GM21390 (cell line): Measurements from ENCODE around the gene CTPS2.
"Not testable (repeated sequence)": the region's sequence is repeated elsewhere in the genome, so short reads cannot be mapped to it uniquely, and the experiment has no call there.

Experiments
- ATAC-seq: cut with Tn5 transposase; IDR thresholded peaks from one replicate; pipeline ENCODE4 v1.9.1; 2021; ENCODE audit not compliant: unreplicated experiment

CTPS2 gene

DNA sequence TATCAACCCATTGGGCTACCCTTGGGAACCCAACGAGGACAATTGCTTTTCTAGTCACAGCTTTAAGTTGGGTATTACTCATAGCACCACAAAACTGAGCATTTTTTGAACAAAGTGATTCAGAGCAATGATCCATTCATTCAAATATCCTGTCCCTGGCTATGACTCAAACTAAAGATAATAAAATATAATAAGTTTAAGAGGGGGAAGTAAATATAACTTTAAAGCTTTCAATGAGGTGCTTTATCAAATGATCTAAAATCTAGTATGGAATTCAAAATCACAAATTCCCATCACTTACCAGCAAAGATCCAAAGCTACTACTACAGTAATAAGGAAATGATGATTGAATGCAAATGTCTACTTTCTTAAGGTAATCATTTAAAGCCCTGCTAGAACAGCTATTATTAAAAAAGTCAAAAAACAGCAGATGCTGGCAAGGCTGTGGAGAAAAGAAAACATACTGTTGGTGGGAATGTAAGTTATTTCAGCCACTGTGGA lies 102.3 kb downstream of the CTPS2 start:
- no peak for ATAC-seq

DNA sequence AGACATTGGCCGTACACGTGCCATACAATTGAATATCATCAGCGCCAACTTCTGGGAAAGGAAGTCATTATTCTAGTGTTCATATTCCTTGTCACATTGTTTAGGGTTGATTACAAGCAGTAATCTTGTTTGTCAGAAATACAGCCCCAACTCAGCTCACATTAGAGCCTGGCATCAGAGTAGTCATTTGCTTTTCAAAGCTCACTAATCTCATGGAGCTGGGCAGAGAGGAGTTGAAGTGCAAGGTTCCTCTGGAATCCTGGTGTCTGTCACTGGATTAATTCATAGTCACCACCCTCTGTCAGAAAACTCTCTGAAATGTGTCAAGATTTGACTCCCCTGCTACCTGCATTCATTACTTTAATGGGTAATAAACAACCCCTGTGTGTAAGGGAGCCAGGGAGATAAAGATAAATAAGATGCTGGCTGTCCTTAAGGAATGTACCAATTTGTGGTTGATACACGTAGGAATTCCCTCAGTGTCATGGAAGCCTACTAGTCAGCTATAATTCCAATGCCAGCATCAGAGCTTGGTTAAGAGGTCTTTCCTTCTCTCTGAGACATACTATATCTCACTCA lies 106.2 kb downstream of the CTPS2 start:
- no peak for ATAC-seq

DNA sequence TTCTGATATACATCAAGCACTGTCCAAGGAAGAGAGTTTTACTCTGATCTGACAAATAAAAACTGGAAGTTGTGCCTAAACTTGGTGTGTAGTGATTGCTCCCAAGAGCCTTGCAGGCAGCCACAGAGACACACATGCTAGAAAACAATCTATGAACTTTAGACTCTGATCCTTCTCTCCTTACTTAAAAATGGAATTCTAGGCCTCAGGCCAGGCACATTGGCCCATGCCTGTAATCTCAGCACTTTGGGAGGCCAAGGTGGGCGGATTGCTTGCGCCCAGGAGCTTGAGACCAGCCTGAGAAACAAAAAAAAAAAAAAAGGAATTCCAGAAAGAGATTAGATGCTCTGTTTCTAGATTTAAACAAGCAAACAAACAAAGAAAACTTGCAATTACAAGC lies 108.1 kb downstream of the CTPS2 start:
- no peak for ATAC-seq

DNA sequence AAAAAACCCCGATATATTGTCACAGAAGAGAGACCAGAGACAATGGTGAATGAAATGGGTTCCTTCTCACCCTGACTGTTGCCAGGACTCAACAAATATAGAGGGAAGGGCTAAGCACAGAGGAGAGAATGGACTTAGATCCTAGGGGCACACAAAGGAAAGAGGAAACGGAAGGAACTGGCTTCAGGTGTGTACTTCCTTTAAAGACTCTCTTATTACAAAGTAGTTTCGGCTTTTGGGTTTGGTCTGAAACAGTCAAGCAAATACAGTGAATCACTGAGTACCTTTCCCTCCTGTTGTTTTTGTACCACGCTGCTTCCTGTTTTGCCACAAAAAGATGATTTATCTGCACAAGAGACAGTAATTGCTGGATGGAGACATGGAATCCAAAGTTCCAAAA lies 108.6 kb downstream of the CTPS2 start:
- no peak for ATAC-seq

DNA sequence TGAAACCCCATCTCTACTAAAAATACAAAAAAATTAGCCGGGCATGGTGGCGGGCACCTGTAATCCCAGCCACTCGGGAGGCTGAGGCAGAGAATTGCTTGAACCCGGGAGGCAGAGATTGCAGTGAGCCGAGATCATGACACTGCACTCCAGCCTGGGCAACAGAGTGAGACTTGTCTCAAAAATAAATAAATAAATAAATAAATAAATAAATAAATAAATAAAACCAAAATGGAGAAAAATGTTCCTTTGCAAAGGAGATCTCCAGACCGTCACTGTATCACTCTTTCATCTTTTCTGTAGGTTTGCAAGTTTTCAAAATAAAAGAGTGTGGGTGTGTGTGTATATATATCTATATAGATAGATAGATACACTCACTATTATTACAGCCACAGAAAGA lies 109.2 kb downstream of the CTPS2 start:
- ATAC-seq = not testable (repeated sequence)

DNA sequence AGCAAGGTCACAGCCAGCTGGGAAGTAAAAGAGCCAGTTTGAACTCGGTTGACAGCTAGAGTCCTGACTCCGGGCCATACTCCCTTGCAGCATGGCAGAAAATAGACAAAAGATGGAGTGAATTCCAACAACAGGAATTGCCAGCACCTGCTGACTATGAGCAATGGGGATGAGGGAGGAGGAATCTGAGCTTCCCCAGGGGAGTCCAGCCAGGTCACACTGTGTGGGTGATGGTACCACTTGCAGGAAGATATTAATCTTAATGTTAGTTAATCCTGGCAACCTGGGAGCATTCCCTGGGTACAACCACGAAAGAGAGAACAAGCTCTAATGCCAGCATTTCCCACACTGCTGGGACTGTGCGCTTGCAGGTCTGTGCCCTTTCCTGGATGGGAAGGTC lies 110.6 kb downstream of the CTPS2 start:
- no peak for ATAC-seq

DNA sequence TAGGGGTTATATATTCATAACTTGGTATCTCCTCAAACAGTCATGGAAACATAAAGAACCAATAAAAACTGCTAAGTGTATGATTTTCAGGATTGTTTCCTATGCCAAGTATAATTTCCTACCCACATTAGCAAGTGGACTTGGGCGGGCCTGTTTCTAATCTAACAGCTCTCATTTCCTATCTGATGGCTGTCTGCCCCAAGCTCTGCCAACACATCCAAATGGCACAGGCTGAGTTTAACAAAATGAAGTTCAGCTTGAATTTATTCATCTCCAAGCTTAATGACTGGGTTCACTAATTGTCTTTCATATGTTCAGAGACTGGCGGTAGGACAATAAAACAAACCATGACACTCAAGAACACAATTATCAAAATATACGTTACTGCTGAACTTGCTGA lies 118.0 kb downstream of the CTPS2 start:
- ATAC-seq = no peak

DNA sequence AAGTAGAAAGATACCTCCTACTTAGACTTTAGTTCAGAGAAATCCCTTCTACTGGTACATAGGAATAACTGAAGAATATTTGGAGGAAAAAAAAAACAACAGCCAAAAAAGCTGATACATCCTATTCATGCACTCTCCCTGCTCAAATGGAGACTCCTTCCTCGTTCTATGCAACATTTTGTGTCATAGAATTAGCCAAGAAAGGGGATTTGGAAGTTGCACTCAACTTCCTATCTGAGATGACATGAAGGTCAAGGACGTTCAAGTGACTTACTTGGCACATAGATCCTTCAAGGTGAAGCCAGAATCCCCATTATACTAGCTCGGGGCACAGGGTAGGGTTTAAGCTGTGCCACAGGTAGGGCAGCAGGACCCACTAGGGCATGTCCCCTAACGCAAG lies 118.7 kb downstream of the CTPS2 start:
- no peak for ATAC-seq

DNA sequence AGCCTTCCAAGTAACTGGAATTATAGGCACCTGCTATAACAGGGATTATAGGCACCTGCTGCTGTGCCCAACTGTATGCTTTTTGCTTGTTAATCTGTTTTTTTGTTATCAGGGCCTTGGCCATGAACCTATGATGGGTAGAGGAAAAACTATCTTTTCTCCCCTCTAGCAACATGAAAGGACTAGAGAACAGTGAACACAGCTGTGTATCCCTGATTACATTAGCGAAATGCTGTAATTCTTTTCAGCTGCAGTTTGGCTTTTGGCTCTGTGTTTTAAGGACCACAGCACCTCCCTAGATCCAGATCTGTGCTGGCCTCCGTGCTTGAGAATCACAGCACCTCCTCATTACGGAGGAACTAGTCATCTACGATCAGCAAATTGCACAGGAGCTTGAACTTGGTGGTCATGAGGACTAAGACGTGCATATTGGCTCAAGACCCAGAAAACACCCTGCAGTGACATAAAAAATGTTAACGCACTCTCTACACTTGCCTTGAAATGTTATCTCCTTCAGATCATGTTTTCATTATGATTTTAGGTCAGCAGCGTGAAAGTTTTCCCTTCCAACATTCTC lies 120.2 kb downstream of the CTPS2 start:
- no peak for ATAC-seq

DNA sequence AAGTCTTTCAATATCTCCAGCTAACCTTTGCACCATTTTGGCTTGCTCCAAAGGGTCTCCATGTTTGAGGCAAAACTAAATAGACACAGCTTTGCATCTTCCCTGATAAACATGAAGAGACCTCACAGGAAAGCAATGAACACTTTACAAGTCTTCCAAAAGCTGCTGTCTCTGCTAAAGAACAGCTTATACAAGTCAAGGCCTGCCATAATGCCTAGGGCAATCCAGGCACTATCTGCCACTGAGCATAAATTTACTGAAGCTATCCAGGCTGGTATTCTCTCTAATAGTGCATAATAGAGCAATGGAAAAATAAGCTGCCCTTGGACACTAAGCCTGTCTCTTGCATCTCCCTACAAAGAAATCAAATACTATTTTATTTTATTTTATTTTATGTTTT lies 122.6 kb downstream of the CTPS2 start:
- ATAC-seq = no peak

DNA sequence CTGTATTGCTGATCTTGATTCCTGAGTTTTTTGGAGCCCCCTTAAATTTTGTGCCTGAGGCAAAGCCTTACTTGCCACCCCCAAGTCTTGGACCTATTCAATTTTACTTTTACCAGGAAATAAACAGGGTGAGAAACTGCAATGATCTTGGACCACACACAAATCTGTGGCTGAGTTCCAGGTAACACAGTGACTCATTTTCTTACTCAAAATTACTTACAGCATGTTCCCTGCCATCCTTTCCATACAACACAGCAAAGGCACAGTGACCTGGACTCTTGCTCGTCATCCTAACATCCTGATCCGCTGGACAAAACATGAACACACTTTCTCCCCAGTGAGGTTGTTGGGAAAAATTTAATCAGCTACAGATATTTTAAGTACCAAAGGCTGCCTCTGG lies 123.3 kb downstream of the CTPS2 start:
- ATAC-seq = no peak

DNA sequence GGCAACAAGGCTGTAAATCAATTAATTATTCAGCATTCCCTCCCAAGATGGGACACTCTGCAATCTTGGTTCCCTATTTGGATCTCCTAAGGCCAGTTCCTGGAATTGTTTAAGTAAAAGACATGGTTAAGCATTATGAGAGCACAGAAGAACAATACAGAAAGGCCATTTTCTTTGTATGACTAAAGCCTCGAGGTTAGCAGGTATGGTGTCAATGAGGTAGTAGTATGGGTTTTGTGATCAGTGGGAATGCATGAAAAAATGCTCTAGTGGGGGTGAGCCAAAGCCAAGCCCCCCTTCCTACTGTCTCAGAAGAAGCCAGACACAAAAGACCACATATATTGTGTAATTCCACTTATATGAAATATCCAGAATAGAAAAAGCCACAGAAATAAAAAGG lies 124.2 kb downstream of the CTPS2 start:
- no peak for ATAC-seq

DNA sequence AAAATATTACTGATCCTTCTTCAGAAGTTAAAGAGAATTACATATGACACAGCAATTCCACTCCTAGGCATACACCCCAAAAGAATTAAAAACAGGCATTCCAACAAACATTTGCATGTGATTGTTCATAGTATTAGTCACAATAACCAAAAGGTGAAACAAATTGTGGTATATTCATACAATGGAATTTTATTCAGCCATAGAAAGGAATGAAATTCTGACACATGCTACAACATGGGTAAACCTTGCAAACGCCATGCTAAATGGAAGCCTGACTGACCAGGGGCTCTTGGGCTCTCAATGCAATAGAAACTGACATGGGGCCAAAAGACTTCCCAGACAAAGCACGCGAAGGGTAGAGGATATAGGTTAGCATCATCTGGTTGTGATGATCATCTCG lies 124.6 kb downstream of the CTPS2 start:
- ATAC-seq = no peak

DNA sequence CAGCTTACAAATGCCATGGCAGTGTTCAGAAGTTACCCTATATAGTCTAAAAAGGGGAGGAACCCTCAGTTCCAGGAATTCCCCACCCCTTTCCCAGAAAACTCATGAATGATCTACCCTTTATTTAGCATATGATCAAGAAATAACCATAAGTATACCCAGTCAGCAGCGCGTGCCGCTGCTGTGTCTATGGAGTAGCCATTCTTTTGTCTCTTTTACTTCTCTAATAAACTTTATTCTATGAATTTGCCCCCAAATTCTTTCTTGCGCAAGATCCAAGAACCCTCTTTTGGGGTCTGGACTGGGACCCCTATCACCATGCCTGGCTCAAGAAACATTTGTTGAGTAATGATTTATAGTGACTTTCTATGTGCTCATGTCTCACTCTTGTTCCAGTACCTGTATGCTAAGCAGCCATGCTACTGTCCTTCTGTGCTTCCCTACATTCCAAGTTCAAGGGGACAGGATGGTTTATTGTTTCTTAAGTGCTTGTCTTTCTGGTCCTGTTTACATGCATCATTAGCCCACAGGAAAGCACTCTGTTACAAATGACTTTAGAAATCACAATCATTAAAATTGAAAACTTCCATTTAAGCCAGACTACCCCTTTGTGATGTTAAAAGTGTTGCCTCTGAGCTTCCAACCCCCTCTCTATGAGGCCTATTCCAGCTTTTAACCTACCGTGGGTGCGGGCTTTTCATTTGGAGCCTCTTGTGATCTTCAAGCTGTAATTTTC lies 125.9 kb downstream of the CTPS2 start:
- ATAC-seq = no peak

DNA sequence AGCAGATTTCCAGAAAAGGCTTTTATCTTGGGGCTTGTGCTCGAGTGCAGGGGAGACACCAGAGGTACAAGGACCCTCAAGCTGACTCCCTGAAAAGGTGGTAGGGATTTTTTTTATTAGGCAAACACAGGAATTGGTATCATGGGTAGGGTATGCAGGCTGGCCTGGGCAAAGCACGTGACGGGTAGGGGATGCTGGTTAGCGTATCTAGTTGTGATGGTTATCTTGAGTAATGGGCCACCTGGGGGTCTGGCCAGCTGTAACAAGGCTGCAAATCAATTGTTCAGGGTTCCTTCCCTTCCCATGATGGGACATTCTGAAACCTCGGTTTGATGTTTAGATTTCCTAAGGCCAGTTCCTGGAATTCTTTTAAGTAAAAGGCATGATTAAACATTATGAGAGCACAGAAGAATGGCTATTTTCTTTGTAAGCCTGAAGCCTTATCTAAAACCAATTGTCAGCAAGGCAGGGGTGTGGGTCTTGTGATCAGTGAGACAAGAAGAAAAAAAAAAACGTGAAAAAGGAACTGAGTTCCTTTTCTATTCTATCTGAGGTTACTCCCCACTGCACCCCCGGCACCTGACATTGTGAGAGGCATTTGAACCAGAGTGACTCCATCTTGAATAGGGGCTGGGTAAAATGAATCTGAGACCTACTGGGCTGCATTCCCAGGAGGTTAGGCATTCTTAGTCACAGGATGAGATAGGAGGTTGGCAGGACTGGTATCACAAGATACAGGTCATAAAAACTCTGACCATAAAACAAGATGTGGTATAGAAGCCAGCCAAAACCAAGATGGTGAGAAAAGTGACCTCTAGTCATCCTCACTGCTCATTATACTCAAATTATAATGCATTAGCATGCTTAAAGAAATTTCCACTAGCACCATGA lies 126.7 kb downstream of the CTPS2 start:
- no peak for ATAC-seq

DNA sequence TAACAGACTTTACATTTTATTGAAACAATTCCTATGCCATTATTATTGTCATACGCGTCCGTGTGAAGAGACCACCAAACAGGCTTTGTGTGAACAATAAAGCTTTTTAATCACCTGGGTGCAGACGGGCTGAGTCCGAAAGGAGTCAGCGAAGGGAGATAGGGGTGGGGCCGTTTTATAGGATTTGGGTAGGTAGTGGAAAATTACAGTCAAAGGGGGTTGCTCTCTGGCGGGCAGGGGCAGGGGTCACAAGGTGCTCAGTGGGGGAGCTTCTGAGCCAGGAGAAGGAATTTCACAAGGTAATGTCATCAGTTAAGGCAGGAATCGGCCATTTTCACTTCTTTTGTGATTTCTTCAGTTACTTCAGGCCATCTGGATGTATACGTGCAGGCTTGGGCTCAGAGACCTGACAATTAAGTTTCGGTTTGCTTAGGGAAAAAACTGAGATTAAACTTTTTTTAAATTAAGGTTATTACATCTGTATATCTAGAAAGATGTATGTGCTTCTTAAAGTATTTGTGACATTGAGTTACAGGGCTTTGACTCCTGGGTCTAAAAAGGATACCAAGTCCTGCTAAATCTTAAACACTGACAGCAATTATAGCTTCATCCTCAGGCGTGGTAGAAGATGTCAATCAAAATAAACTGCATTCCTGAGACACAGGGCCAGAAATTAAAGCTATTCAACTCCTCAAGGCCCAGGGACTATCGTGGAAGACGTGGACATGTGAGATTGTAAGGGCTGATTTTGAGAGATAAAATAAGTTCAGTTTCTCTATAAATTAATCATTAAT lies 132.3 kb downstream of the CTPS2 start:
- ATAC-seq = not testable (repeated sequence)

DNA sequence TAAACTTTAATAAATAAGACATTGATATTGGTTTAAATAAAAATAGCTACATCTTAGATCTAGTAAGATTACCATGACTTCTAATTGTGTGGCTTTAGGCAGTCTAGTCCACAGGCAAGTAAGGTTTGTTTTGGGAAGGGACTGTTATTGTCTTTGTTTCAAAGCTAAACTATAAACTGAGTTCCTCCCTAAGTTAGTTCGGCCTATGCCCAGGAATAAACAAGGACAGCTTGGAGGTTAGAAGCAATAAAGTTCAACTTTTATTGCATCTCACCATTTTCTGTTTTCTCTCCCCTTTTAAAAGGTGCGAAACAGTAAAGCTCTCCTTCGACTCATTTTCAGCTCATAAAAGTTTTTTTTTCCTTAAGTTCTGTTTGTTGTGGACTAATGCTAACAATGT lies 133.0 kb downstream of the CTPS2 start:
- ATAC-seq = no peak

DNA sequence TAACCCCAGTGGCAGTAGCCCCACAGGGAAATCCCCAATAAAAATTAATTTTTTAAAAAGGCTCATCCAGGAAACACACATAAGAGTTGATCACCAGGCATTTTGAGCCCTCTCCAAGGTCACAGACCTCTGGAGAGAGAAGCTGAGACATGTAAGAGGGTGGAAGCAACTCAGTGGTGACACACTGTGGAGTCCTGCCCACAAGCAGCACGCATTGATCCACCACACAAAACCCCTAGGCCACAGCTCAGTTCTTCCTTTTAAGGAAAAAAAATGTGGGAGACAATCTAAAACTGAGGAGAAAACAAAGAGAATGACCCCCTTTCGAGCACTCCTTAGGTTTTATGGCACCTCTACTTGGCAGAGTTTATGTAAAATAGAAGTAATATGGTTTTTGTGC lies 134.3 kb downstream of the CTPS2 start:
- ATAC-seq = no peak

DNA sequence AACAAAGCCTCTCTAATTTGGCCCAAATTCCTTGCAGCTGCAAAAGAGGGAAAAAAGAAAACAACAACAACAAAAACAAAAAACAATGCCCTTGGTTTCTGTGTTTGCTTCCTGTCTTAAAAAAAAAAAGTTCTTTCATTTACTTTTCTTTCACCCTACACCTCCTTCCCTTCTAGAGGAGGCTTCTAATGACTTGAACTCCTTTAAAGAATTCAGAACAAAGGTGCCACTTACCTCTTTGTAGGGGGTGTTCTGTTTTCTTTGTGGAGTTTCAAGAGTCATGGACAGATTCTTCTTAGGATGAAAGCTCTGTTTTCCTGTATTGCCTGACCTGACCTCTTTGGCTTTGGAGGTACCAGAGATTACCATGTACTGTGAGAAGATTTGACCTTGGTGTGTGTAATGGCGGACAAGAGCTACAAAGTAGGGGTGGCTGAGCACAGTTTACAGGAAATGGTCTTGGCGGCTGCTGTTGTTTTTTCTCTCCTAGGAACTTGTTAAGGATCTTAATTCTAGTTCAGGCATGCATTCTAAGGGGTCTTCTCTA lies 134.9 kb downstream of the CTPS2 start:
- ATAC-seq = no peak

DNA sequence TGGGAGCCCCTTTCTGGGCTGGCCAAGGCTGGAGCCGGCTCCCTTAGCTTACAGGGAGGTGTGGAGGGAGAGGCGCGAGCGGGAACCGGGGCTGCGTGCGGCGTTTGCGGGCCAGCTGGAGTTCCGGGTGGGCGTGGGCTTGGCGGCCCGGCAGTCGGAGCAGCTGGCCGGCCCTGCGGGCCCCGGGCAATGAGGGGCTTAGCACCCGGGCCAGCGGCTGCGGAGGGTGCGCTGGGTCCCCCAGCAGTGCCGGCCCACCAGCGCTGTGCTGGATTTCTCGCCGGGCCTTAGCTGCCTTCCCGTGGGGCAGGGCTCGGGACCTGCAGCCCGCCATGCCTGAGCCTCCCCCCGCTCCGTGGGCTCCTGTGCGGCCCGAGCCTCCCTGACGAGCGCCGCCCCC lies 137.1 kb downstream of the CTPS2 start:
- ATAC-seq = not testable (repeated sequence)
